GM21526 (cell line): ENCODE measurements around the gene LGALS4.
"Not testable (repeated sequence)": the region's sequence is repeated elsewhere in the genome, so short reads cannot be mapped to it uniquely, and the experiment has no call there.

Experiments used
- ATAC-seq: cut with Tn5 transposase; IDR thresholded peaks from one replicate; pipeline ENCODE4 v1.9.1; 2021; ENCODE audit warnings: moderate library complexity; ENCODE audit not compliant: unreplicated experiment, low FRiP score

The LGALS4 gene

DNA sequence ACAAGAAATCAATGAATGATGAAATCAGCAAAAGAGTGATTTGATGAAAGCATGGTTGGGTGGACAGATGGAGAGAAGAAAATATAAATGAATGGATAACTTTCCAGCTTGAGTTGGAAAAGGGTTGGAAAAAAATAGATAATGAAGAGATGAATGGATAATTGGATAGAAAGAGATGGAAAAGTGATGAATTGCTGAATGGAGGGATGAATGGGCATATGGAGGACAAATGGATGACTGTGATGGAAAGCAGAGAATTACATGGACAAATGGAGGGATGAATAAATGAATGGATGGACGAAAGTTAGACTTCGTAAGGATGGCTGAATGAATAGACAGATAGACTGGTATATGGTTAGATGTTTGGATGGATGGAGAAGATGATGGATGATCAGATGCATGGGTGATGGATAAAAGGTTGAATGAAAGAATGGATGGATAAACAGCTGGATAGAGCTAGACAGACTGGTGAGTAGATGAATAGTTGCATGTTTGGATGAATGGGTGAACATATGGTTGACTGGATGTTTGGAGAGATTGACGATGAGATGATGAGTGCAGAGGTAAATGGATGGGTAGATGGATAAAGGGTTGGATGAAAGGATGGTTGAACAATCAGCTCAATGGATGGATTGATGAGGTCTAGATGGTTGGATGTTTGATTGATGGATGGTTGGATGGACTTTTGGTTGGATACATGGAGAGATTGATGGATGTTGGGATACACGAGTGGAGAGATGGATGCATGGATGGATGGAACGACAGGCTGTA is 12.0 kb downstream of the LGALS4 start:
- no peak for ATAC-seq

DNA sequence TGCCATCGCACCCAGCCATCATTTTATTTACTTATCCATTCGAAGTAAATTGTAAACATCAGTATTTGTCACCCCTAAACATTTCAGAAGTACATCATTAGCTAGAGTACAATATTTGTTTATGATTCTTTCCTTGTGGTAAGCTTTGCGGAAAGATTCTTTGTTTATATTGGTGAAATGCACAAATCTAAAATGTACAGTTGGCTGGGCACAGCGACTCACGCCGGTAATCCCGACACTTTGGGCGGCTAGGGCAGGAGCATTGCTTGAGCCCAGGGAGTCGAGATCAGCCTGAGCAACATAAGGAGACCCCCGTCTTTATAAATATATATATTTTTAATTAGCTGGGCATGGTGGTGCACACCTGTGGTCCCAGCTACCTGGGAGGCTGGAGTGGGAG is 13.6 kb downstream of the LGALS4 start:
- ATAC-seq, result no peak

DNA sequence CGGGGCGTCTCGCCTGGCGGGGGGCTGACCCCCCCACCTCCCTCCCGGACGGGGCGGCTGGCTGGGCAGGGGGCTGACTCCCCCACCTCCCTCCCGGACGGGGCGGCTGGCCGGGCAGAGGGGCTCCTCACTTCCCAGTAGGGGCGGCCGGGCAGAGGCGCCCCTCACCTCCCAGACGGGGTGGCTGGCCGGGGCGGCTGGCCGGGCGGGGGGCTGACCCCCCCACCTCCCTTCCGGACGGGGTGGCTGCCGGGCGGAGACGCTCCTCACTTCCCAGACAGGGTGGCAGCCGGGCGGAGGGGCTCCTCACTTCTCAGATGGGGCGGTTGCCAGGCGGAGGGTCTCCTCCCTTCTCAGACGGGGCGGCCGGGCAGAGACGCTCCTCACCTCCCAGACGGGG is 15.0 kb downstream of the LGALS4 start:
- not testable (repeated sequence) for ATAC-seq

- ATAC-seq, result no peak
These were observed 16.6 kb downstream of the LGALS4 start for GRCh38 chr19:38796154-38796553.

DNA sequence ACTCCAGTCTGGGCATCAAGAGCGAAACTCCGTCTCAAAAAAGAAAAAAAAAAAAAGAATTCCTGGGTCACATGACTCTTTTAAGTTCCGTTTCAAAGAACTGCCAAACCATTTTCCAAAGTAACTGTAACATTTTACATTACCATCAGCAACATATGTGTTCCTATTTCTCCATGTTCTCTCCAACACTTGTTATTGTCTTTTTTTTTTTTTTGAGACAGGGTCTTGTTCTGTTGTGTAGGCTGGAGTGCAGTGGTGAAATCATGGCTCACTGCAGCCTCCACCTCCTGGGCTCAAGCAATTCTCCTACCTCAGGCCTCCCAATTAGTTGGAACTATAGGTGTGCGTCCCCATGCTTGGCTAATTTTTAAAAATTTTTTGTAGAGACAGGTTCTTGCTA is 17.2 kb downstream of the LGALS4 start:
- no peak for ATAC-seq

GRCh38 chr19:38793671-38794070 is 19.1 kb downstream of the LGALS4 start:
- ATAC-seq, result no peak

DNA sequence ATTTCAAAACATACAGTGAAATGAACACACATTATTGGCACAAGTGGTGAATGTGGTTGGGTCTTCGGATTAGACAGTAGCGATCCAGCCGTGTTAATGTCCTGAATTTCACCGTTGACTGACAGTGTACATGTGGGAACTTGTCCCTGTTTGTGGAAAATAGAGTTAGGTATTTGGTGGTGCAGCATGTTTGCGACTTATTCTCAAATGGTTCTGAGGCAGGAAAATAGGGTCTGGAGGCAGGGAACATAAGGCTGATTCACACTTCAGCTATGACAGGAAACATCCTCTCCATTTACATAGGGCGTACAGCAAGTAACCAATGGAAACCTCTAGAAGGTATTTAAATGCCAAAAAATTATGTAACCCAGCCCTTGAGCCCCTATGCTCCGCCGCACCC is 19.6 kb downstream of the LGALS4 start:
- ATAC-seq, result no peak

GRCh38 chr19:38792250-38793111 is 20.3 kb downstream of the LGALS4 start:
- no peak for ATAC-seq

- not testable (repeated sequence) for ATAC-seq
These were observed 21.2 kb downstream of the LGALS4 start for GRCh38 chr19:38791451-38792064.

DNA sequence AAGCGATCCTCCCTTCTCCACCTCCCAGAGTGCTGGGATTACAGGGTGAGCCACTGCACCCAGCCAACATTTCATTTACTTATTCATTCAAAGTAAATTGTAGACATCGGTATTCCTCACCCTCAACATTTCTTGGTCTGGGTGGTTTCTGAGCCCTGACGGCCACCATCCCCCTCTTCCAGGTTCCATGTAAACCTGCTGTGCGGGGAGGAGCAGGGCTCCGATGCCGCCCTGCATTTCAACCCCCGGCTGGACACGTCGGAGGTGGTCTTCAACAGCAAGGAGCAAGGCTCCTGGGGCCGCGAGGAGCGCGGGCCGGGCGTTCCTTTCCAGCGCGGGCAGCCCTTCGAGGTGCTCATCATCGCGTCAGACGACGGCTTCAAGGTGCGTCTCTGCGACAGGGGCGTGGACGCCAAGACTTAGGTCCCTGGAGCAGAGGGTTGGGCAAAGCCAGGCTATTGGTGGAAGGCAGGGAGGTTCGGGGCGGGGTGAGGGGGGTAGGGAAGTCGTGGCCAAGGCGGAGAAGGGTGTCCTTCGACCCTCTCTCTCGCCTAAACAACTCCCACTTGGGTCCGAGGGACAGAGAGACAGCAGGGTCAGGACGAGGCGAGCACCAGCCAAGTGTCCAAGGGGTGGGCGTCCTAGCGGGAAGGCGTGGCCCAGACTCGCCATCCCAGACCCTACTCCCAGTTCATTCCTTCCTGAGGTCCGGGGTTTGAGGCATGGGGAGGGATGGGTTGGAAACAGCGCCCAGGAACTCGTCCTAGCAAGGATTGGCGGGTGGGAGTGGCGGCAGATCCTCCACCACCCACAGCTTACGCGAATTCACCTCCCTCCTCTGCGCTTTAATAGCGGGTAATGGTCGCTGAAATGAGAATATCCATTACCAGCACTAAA is 22.0 kb downstream of the LGALS4 start:
- ATAC-seq, result not testable (repeated sequence)

DNA sequence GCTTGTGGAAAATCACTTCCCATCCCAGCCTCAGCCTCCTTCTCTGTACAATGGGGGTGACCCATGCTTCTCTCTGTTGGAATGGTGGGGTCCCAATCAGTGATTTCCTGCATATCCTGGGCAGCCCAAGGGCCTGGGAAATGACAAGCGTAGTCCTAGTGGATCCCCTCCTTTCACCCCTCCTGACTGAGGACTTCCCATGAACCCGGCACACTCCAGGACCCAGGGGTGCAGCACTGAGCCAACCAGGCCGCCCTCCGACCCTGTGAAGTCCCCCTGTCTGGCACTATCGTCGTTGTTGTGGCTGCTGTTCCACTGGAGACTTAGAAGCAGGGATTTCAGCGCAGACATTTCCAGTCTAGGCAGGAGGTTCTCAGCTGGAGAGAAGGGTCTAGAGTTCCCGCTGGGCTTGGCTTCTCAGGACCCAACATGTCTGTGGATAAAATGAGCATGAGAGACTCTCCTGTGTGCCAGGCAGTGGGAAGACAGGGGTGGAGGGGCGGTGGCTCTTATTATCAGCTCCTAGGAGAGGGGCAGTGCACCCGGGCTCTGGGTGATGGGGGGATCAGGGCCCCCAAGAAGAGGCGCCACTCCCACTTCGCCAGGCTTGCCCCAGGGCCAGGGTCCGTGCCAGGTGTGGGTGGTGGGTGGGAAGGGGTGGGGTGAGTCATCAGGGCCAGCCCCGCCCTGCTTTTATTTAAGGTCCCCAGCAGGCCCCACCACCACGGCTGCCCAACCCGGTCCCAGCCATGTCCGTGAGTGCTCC is 24.1 kb downstream of the LGALS4 start, which contains the start of gene LGALS7B:
LGALS7B (plus strand) TSS at position 723 of the 766 bp plus-strand sequence; CDS start at position 750, 27 bp downstream.
- no peak for ATAC-seq

DNA sequence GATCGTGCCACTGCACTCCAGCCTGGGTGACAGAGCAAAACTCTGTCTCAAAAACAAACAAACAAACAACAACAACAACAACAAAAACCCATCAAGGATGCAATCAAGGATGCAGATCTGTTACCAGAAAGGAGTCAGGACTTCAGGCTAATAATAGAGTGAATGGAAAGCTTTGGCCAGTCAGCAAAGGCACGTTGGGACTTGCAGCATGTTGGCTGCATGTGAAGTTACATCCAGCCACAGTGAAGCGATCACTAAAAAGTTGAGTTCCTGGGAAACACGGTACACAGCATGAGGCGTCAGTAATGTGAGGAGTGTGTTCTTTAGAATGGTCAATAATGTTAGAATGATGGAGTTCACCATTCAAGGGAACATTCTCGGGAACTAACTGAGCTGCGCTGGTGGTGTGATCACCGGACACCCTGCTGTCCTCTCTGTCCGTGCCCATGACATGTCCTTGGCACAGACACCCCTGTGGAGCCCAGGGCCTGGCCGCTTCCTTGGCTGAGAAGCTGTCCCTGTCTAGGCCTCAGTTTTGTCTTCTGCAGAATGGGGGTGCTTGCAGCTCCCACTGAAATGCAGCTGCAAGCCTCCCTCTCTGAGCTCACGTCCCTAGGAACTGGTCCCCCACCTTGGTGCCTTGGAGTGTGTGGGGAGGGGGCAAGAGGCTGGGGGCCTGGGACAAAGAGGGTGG is 26.0 kb downstream of the LGALS4 start:
- ATAC-seq, result no peak

GRCh38 chr19:38786061-38786460 is 26.7 kb downstream of the LGALS4 start:
- ATAC-seq, result not testable (repeated sequence)

DNA sequence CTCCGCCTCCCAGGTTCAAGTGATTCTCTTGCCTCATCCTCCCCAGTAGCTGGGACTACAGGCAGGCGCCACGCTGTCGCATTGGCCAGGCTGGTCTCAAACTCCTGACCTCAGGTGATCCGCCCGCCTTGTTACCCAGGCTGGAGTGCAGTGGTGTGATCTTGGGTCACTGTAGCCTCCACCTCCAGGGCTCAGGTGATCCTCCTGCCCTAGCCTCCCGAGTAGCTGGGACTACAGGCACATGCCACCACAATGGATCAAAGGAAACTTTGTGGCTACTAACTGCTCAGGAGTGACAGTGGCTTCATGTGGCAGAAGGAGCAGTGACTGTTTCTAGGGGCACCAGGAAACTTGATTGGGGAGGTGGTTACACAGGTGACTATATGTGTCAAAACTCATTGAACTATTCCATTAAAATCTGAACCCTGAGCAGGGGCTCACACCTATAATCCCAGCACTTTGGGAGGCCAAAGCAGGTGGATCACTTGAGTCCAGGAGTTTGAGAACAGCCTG is 27.5 kb downstream of the LGALS4 start:
- ATAC-seq, result no peak

DNA sequence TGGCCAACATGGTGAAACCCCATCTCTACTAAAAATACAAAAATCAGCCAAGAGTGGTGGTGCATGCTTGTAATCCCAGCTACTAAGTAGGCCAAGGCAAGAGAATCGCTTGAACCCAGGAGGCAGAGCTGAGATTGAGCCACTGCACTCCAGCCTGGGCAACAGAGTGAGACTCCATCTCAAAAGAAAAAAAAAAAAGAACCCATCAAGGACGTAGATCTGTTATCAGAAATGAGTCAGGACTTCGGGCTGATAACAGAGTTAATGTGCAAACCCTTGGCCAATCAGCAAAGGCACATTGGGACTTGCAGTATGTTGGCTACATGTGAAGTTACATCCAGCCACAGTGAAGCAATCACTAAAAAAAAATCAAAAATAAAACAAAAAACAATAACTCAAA is 28.5 kb downstream of the LGALS4 start:
- no peak for ATAC-seq

DNA sequence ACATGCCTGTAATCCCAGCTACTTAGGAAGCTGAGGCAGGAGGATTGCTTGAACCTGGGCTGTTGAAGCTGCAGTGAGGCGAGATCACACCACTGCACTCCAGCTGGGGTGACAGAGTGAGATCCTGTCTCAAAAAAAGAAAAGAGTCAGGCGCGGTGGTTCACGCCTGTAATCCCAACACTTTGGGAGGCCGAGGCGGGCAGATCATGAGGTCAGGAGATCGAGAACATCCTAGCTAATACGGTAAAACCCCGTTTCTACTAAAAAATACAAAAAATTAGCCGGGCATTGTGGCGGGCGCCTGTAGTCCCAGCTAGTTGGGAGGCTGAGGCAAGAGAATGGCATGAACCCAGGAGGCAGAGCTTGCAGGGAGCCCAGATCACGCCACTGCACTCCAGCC is 30.5 kb downstream of the LGALS4 start:
- ATAC-seq, result not testable (repeated sequence)

DNA sequence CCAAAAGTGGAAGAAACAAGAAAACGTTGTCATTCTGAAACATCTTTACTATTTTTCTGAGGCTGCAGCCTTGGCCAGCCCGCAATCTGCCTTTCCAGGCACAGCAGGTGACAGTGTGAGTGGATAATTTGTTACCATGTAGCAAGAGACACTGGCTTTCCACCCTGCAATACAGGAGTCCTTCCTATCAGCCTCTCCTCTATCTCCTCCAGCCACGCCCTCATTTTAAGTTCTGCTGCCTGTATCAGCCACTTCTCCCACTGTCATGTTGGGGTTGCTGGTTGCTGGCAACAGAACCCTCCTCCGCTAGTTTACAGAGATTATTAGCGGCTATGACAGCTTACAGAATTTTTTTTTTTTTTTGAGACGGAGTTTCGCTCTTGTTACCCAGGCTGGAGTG is 31.7 kb downstream of the LGALS4 start:
- ATAC-seq, result no peak

- no peak for ATAC-seq
These were observed 32.3 kb downstream of the LGALS4 start for GRCh38 chr19:38780443-38780842.

DNA sequence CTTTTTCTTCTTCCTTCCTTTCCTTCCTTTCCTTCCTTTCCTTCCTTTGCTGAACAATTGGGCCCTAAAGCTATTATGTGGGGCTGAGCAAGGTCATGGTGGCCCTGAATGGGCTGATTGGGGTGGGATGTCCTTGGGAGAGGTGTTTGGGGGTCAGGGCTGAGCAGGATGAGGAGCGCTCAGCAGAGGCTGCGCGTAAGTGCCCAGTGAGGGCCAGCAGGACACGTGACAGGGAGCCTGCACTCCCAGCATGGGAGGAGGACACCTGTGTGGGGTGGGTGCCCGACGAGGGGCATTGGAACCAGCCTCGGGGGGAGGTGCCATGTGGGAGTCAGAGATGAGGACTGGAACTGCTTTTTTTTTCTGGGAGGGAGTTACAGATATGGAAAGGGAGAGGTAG is 34.0 kb downstream of the LGALS4 start:
- no peak for ATAC-seq
